Renal pelvis (tissue), 12 donors: ENCODE results near the gene OLIG1. TPM values are rescaled to one million over a fixed set of nuclear protein-coding genes. Genes with fewer than 3 reads are reported as not detected.

Source experiments
- DNase-seq: peaks from one replicate; pipeline ENCODE4 v3.0.0-alpha.2; 2013
- long read RNA-seq, 16 experiments: transcript quantifications; one replicate each; lab custom pipeline, GENCODE V29; 2026
- polyA plus RNA-seq, 3 donors: library from polyadenylated mRNA; unstranded; fragments of 120-200 nt; gene quantifications; one replicate each; pipeline ENCODE4 v1.2.1, GENCODE V29; 2013; ENCODE audit not compliant: insufficient read length in 3 of 3

Gene OLIG1, protein sequence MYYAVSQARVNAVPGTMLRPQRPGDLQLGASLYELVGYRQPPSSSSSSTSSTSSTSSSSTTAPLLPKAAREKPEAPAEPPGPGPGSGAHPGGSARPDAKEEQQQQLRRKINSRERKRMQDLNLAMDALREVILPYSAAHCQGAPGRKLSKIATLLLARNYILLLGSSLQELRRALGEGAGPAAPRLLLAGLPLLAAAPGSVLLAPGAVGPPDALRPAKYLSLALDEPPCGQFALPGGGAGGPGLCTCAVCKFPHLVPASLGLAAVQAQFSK
- polyA plus RNA-seq: 1 to 10 TPM in 1 of 3 donors, under 1 TPM in 2; 0.12 to 1.0 (median 0.41) TPM
- long read RNA-seq, donor 1: 0 reads
- long read RNA-seq, donor 2, partial matches to known transcripts: 0 of 3 reads
- long read RNA-seq, donor 2, other reads (novel, unspliced or antisense): 0 of 3 reads
- long read RNA-seq, donor 3: 0 reads
- long read RNA-seq, donor 4, partial matches to known transcripts: 0 of 1 reads
- long read RNA-seq, donor 4, other reads (novel, unspliced or antisense): 0 of 1 reads
- long read RNA-seq, donor 5: 0 reads
- long read RNA-seq, donor 6: 0 reads
- long read RNA-seq, donor 7: 0 reads
- long read RNA-seq, donor 8: 0 reads
- long read RNA-seq, donor 9, partial matches to known transcripts: 0 of 1 reads
- long read RNA-seq, donor 9, other reads (novel, unspliced or antisense): 0 of 1 reads
- long read RNA-seq, donor 10, partial matches to known transcripts: 0 of 2 reads
- long read RNA-seq, donor 10, other reads (novel, unspliced or antisense): 0 of 2 reads
- long read RNA-seq, donor 11: 0 reads
- long read RNA-seq, donor 12: 0 reads
- long read RNA-seq, donor 13: 0 reads
- long read RNA-seq, donor 14, partial matches to known transcripts: 0 of 1 reads
- long read RNA-seq, donor 14, other reads (novel, unspliced or antisense): 0 of 1 reads
- long read RNA-seq, donor 15, partial matches to known transcripts: 0 of 1 reads
- long read RNA-seq, donor 15, other reads (novel, unspliced or antisense): 0 of 1 reads
- long read RNA-seq, donor 16, partial matches to known transcripts: 0 of 1 reads
- long read RNA-seq, donor 16, other reads (novel, unspliced or antisense): 0 of 1 reads

GRCh38 chr21:33069994-33070743, at the start of gene OLIG1:
TSS of gene OLIG1 (plus strand) at chr21:33070141. CDS start at chr21:33070247, 106 bp downstream.
- DNase-seq: no peak

DNA sequence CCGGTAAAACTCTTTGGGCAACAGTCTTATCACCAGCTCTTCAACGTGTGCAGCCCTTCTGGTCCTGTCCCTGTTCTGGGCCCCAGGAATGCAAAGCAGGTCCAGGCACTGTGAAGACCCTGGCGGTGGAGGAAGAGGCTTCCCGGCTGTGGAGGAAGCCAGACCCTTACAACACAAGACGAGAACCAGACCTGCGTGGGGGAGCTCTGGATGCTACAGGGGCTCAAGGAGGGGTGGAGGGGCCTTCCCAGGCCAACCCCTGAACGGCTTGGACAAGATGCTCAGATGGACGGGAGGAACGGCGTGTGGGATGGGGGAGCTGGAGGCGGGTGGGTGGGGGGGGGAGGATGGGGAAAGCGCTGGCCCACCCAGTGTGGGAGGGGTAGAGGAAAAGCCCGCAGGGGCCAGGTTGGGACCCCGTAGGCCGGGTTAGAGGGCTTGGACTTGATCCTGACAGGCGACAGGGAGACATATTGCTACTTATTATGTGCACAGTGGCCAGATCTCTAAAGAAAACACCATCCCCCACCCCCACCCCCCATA, 49.3 kb upstream of the OLIG1 start:
- DNase-seq: no peak

DNA sequence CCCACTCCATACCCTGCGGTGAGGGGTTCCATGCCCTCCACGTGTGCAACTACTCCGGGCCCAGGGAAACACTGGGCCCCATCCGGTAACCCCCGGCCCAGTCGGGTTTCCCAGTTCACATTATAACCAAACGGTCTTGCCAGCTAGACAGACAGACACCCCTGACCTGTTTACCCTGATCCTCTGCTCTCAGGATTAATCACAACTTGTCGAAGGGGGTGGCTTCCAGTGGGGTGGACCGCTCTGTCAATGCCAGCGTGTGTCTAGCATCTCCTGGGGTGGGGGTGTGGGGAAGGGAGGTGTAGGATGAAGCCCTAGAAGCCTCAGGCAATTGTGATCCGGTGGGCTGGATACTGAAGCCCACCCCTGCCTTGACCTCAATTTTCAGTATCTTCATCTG, 48.8 kb upstream of the OLIG1 start:
- DNase-seq: no peak

DNA sequence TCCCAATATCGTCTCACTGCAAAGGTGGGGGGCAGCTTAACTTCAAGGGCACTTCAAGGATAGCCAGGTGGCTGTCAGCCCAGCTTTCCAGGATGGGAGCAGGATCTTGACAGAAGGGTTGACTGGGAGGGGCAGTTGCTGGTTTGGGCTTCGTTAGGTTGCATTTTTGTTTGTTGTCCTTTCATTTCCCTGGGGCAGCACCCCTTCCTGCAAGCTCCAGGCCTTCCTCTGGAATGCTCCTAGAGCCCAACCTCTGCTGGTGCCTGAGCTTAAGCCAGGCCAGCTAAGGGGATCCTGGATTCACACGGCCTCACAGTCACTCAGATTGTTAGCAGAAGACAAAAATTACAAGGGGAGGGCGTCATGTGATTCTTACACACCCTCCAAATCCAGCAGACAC, 48.3 kb upstream of the OLIG1 start:
- no peak for DNase-seq

GRCh38 chr21:33022489-33022827, 47.5 kb upstream of the OLIG1 start:
- DNase-seq: no peak

GRCh38 chr21:33022828-33023573, 46.9 kb upstream of the OLIG1 start:
- DNase-seq: no peak

- no peak for DNase-seq
These were observed 46.3 kb upstream of the OLIG1 start for GRCh38 chr21:33023574-33024200.

GRCh38 chr21:33024201-33025103, 45.5 kb upstream of the OLIG1 start:
- no peak for DNase-seq

- DNase-seq: no peak
These were observed 44.8 kb upstream of the OLIG1 start for GRCh38 chr21:33025106-33025488.

- no peak for DNase-seq
These were observed 44.2 kb upstream of the OLIG1 start, which contains the start of gene OLIG2 for GRCh38 chr21:33025489-33026442. TSS of gene OLIG2 (plus strand) at chr21:33025935. CDS start at chr21:33026863, 928 bp downstream.

DNA sequence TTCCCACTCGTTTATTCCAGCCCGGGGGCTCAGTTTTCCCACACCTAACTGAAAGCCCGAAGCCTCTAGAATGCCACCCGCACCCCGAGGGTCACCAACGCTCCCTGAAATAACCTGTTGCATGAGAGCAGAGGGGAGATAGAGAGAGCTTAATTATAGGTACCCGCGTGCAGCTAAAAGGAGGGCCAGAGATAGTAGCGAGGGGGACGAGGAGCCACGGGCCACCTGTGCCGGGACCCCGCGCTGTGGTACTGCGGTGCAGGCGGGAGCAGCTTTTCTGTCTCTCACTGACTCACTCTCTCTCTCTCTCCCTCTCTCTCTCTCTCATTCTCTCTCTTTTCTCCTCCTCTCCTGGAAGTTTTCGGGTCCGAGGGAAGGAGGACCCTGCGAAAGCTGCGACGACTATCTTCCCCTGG, 43.5 kb upstream of the OLIG1 start:
- no peak for DNase-seq

DNA sequence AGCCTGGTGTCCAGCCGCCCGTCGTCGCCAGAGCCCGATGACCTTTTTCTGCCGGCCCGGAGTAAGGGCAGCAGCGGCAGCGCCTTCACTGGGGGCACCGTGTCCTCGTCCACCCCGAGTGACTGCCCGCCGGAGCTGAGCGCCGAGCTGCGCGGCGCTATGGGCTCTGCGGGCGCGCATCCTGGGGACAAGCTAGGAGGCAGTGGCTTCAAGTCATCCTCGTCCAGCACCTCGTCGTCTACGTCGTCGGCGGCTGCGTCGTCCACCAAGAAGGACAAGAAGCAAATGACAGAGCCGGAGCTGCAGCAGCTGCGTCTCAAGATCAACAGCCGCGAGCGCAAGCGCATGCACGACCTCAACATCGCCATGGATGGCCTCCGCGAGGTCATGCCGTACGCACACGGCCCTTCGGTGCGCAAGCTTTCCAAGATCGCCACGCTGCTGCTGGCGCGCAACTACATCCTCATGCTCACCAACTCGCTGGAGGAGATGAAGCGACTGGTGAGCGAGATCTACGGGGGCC, 43.0 kb upstream of the OLIG1 start:
- no peak for DNase-seq

DNA sequence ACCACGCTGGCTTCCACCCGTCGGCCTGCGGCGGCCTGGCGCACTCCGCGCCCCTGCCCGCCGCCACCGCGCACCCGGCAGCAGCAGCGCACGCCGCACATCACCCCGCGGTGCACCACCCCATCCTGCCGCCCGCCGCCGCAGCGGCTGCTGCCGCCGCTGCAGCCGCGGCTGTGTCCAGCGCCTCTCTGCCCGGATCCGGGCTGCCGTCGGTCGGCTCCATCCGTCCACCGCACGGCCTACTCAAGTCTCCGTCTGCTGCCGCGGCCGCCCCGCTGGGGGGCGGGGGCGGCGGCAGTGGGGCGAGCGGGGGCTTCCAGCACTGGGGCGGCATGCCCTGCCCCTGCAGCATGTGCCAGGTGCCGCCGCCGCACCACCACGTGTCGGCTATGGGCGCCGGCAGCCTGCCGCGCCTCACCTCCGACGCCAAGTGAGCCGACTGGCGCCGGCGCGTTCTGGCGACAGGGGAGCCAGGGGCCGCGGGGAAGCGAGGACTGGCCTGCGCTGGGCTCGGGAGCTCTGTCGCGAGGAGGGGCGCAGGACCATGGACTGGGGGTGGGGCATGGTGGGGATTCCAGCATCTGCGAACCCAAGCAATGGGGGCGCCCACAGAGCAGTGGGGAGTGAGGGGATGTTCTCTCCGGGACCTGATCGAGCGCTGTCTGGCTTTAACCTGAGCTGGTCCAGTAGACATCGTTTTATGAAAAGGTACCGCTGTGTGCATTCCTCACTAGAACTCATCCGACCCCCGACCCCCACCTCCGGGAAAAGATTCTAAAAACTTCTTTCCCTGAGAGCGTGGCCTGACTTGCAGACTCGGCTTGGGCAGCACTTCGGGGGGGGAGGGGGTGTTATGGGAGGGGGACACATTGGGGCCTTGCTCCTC, 42.3 kb upstream of the OLIG1 start:
- no peak for DNase-seq

DNA sequence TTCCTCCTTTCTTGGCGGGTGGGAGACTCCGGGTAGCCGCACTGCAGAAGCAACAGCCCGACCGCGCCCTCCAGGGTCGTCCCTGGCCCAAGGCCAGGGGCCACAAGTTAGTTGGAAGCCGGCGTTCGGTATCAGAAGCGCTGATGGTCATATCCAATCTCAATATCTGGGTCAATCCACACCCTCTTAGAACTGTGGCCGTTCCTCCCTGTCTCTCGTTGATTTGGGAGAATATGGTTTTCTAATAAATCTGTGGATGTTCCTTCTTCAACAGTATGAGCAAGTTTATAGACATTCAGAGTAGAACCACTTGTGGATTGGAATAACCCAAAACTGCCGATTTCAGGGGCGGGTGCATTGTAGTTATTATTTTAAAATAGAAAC, 41.7 kb upstream of the OLIG1 start:
- DNase-seq: no peak

DNA sequence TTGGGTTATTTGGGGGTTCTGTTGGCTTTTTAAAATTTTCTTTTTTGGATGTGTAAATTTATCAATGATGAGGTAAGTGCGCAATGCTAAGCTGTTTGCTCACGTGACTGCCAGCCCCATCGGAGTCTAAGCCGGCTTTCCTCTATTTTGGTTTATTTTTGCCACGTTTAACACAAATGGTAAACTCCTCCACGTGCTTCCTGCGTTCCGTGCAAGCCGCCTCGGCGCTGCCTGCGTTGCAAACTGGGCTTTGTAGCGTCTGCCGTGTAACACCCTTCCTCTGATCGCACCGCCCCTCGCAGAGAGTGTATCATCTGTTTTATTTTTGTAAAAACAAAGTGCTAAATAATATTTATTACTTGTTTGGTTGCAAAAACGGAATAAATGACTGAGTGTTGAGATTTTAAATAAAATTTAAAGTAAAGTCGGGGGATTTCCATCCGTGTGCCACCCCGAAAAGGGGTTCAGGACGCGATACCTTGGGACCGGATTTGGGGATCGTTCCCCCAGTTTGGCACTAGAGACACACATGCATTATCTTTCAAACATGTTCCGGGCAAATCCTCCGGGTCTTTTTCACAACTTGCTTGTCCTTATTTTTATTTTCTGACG, 41.1 kb upstream of the OLIG1 start:
- DNase-seq: no peak

DNA sequence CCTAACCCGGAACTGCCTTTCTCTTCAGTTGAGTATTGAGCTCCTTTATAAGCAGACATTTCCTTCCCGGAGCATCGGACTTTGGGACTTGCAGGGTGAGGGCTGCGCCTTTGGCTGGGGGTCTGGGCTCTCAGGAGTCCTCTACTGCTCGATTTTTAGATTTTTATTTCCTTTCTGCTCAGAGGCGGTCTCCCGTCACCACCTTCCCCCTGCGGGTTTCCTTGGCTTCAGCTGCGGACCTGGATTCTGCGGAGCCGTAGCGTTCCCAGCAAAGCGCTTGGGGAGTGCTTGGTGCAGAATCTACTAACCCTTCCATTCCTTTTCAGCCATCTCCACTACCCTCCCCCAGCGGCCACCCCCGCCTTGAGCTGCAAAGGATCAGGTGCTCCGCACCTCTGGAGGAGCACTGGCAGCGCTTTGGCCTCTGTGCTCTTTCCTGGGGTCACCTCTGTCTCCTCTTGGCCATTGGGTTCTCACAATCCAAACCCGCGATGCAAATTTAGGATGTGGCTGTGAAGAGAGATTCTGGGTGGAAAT, 40.5 kb upstream of the OLIG1 start:
- DNase-seq: no peak
